Skeletal muscle cell (primary cell): ENCODE results near the gene TPRG1.
A peak's percentile ranks its signal among the peaks of the same experiment; 100 is the strongest.
"Not testable (repeated sequence)": the region's sequence is repeated elsewhere in the genome, so short reads cannot be mapped to it uniquely, and the experiment has no call there.

Experiments
- DNase-seq: peaks from one replicate; pipeline ENCODE4 v3.0.0-alpha.2; 2010; ENCODE audit warnings: low read depth
- H3K4me3 ChIP-seq: 2 replicates; pipeline ENCODE4 v1.5.1; 2011; ENCODE audit warnings: low read depth, mild to moderate bottlenecking, control low read depth, low read length, moderate library complexity

TPRG1 gene

DNA sequence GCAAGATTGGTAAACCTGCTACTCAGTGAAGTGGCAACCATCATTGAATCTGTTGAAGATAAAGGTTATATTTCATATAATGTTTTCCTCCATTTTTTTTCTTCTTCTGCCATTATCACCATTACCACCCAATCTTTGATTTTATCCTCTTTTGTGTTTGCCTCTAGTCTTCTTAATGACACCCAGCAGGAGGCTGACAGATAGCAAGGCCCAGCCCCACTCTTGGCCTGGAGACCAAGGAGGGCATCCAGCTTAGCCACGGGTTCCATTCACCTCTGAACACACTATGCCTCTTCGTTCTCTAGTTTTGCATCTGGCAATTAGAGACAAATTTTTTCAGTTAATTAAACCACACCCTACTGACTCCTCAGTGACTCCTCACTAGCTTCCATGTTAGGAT lies 129.7 kb downstream of the TPRG1 start:
- DNase-seq = no peak
- H3K4me3 ChIP-seq = no peak overlapping the region

GRCh38 chr3:189303584-189303983 lies 131.8 kb downstream of the TPRG1 start:
- DNase-seq = no peak
- no peak overlapping the region for H3K4me3 ChIP-seq

- no peak for DNase-seq
- no peak overlapping the region for H3K4me3 ChIP-seq
Observed at GRCh38 chr3:189304465-189305351, 132.9 kb downstream of the TPRG1 start.

- no peak for DNase-seq
- H3K4me3 ChIP-seq = no peak overlapping the region
Observed at GRCh38 chr3:189305412-189305811, 133.6 kb downstream of the TPRG1 start.

GRCh38 chr3:189307963-189308362 lies 136.2 kb downstream of the TPRG1 start:
- no peak for DNase-seq
- H3K4me3 ChIP-seq = no peak overlapping the region

DNA sequence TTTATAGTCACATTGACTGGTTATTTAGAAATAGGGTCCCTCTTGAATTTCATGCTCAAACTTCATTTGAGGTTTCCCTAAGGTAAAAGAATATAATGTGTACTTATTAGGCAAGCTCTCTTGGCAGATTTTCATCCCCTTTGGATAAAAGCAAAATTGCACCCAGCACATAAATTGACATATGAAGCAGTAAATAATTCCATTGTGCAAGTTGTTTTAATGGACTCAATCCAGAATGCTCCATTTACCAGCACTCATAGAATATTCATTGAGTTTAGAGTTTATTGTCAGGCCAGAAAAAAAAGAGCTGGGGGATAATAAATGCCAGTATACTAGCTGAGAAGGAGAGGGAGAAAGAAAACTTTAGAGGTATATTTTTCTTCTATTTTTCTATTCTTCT lies 136.8 kb downstream of the TPRG1 start:
- no peak for DNase-seq
- H3K4me3 ChIP-seq = no peak overlapping the region

DNA sequence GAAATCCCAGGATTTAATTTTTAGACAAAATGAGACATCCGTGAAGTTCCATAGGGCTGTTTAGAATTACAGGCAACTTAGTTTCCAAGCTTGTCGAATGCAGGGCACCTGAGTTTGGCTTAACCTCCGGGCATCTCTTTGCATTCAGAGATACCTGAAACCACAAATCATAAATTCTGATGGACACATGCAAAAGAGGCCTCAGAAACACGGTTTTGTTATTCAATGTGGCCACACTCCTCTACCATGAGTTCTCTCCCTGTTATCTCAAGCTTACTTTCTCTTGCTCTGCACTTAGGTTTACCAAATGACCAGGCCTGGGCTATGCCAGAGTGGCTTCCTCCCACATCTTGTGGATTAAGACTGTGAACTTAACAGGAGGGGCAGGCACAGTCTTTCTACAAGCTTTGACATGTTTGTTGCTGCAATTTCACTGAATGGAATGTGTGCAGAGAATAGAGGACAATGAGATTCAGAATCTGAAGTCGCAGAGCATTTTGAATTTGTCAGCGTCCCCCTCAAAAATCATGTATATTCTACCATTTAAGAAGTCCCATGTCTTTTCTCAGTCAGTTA lies 137.7 kb downstream of the TPRG1 start:
- no peak for DNase-seq
- H3K4me3 ChIP-seq = no peak overlapping the region

- DNase-seq = no peak
- no peak overlapping the region for H3K4me3 ChIP-seq
Observed at GRCh38 chr3:189311521-189311920, 139.8 kb downstream of the TPRG1 start.

DNA sequence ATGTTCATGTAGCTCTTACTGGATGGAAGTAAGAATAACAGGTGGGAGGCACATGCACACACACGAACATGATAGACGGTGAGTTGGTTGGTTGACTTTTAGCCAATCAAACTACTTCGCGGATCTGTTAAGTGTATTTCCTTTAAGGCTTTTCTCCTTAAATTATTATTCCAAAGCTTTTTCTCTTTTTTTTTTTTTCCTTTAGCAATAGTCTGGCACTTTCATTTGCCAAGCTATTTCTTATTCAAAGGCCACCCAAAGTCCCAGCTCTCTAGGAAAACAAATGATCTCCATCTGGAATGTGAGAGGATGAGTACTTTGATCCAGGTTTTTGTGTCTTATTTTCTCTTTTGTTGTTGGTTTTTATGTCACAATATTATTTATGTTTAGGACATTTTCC lies 141.1 kb downstream of the TPRG1 start:
- no peak overlapping the region for H3K4me3 ChIP-seq
- no peak for DNase-seq

DNA sequence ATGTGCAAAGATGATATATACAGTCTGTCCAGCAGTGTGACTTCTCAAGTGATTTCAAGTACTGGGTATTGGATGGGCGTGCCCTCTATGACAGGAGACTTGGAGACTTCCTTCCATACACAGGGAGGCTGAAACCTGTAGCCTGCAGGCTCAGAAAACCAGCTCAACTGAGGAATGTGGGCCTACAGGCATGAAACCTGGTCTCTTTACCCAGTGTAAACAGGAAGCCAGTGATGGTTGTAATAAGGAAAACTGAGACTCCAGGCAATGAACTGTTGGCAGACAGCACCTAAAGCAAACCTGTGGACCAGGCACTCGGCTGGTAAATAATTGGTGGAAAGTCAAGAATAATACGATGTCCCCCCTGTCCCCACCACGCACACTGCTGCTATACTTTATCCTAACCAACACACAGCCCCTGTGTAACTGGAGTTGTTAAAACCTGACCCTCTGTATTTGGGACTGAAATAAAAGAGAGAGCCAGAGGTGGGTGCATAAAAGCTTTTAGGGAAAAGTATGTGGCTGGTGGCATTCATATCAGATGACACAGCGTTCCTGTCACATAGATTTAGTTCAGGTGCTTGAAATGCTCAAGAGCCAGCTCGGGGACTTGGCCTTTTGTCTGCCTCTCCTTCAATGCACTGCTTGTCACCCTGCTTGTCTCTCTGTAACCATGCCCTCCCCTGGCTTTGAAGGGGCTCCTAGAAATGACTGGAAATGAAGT lies 144.7 kb downstream of the TPRG1 start:
- DNase-seq = no peak
- no peak overlapping the region for H3K4me3 ChIP-seq

- DNase-seq = no peak
- no peak overlapping the region for H3K4me3 ChIP-seq
Observed at GRCh38 chr3:189317911-189318310, 146.1 kb downstream of the TPRG1 start.

GRCh38 chr3:189320511-189320910 lies 148.7 kb downstream of the TPRG1 start:
- no peak for DNase-seq
- no peak overlapping the region for H3K4me3 ChIP-seq

DNA sequence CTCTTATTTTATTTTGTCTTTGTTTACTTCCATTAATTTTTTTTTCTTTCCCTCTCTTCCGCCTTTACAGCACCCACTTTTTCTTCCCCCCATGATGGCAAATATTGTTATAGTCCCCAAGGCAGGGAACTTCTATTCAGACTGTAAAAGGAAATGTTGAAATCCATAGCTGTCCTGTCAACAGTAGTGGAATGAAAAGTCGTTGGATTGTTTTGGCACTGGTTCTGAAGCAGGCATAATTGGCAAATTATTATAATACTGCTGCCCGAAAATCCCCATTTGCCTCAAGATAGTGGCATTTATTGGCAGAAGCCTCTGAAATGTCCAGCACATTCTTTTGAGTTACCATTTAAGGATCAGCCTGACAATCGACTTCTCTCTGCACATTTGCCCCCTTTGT lies 150.6 kb downstream of the TPRG1 start:
- H3K4me3 ChIP-seq = no peak overlapping the region
- DNase-seq = no peak

DNA sequence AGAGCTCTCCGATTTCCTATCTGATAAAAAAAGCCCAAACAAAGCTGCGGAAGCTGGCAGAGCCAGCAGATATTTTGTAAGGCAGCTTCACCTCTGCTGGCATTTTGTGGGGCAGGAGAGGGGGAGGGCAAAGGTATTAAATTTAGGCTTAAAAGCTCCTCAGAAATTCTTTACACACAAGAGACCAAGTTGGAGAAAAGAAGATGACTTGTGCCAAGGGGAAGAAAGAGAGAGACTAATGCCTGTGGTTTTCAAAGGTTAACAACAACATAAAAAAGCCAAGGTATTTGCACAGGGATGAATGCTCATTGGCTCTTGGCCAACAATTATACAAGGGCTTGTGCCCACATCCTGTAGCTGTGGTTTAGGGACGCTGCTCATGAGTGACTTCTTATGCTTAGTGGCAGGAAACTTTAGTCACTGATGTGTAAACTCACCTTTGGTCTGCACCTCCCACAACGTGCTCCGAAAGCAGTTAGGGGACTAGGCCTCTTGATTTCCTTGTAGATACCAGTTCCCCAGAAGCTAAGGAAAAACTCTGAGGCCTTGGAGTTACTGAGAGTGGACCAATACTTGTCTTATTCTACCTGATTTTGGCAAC lies 152.9 kb downstream of the TPRG1 start:
- H3K4me3 ChIP-seq = no peak overlapping the region
- peak; percentile 90 for DNase-seq

DNA sequence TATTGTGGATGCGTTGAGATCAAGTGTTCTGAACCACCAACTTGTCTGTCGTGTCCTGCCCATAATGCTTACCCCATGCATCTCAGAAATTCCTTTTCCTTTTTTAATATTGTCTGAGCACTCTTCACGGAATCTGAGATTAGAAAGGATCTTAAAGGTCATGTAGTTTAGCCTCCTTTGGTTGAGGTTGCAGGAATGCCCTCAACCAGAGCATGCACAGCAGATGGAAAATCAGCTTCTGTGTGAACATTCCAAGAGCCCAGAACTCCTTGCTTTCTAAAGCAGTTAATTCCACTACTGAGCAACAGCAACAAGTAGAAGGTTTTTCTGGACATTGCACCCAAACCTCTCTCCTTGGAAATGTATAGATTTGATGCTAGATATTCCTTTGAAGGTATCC lies 153.7 kb downstream of the TPRG1 start:
- no peak for DNase-seq

GRCh38 chr3:189329630-189330029 lies 157.9 kb downstream of the TPRG1 start:
- DNase-seq, H3K4me3 ChIP-seq: not testable (repeated sequence)

More for the DNA sequence above, 153.7 kb downstream of the TPRG1 start:
- H3K4me3 ChIP-seq = no peak overlapping the region

- no peak overlapping the region for H3K4me3 ChIP-seq
- DNase-seq = no peak
Observed at GRCh38 chr3:189330066-189330465, 158.3 kb downstream of the TPRG1 start.

GRCh38 chr3:189331002-189331418 lies 159.2 kb downstream of the TPRG1 start:
- DNase-seq = no peak
- H3K4me3 ChIP-seq = no peak overlapping the region

DNA sequence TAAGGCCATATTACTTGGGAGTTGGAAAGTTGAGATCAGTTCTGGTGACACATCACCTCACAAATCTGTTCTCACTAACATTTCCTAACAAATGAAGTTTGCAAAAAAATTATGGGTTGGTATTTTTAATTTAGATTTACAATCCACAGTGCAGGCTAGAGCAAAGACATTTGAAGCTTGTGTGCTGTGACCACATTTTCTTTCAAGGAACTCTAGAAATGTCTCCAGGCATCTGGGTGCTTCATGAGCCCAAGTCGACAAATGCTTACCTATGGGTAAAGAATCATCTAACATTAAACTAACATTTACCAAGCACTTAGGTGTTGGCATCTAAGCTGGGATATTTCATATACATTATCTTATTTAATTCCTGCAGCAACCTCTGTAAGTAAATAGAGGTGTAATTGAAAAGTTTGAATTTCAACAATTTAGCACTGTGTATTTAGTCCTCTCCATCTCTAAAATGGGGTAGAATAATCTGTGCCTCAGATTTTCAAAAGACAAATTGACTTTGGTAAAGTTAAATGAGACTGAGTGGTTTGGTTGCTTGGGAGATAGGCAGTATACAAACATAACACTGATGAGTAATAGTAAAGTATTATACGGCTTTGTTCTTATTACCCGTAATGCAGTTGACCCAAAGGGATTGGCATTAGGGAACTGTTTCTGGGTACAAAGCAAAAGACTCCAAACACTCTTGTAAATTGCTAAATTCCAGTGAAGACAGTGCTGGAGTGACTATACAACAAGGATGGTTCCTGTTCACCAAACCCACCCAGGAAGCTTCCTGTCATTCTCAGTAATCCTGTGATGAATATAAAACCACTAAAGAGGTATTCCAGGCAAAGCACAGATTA lies 162.5 kb downstream of the TPRG1 start:
- DNase-seq = no peak
- no peak overlapping the region for H3K4me3 ChIP-seq
